Measurements from ENCODE around the gene ADAMTS12.

Gene ADAMTS12

DNA sequence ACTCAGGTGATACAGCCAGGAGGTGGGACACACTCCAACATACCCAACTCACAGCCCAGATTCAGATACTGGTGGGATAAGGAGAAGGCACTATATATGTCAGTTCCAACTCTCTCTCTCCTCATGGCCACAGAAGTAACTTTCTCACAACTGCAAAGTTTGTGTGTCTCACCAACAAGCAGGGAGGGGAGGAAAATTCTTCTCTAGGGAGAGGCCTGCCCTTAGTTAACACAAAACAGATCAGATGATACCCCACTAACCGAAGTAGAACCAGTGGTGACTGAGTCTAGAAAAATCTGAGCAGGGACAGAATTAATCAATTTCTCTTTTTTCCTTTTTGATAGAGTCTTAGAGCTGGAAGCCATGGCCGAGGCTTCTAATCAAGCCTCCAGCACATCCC, 133.1 kb downstream of the ADAMTS12 start:
- DNase-seq (ENCODE audit: low read depth) = no peak

DNA sequence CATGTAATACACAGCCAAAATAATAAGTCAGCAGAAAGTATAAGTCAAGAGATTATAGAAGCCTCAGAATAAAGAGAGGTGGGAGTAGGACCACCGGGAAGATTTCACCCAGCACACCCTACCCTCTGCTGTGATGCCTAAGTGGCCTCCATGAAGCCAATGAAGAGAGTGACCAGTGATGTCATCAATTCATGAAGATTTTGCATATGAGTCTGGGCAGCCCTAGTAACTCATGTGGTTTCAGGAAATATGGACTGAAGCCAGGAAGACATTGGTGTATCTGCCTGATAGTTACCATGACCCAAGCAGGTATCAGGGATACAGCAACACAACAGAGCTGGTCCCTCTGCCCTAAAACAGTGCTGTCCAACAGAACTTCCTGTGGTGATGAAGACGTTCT, 135.3 kb downstream of the ADAMTS12 start:
- no peak for DNase-seq (ENCODE audit: low read depth)

DNA sequence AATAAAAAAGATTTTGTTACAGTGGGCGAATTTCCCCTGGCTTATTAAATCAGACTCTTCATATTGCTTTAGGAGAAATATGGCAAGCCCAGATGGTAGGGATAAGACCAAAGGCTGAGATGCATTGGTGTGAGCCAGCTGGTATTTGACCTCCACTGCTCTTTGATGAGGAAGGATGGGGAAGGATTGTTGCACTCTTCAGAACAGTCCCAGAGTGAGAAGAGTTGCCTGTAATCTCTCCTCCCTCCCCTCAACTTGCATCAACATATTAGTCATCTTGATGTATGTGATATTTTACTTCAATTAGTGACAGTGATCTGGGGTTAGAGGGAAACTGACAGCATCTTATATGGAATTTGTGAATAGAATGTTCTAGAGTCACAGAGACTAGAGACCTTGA, 136.6 kb downstream of the ADAMTS12 start:
- no peak for DNase-seq (ENCODE audit: low read depth)

DNA sequence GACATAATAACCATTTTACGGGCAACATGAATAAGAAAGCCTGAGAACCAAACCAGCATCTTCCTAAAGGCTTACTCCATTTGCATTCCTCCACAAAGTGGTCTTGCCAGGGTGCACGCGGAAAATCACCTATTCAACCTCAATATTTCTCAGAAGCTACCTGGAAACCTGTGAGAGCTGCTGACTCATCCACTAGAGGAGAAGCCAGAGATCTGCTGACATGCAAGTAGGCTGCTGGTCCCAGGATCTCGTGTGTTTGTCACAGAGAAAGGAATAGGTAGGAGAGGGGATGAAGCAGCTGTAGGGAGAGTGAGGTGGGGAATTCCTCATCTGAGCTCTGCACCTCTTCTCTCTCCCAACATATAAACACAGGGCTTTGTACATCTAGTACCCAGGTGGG, 138.1 kb downstream of the ADAMTS12 start:
- DNase-seq (ENCODE audit: low read depth) = no peak

DNA sequence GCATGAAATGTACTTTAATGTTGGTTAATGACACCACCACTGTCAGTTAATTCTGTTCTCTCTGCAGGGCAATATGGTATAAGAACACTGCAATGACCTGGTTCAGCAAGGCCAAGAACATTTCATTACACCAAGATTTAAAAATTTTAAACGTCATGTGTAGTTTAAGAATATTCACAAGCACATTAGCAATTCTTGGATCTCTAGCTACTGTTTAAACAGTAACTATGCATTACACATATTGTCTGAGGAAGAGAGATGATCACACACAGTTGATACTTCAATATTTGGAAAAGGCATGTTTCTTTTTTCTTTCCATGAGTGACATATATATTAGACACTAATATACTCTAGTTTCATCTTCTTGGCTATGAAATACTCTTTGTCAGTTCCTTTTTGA, 143.0 kb downstream of the ADAMTS12 start:
- DNase-seq (ENCODE audit: low read depth) = no peak

DNA sequence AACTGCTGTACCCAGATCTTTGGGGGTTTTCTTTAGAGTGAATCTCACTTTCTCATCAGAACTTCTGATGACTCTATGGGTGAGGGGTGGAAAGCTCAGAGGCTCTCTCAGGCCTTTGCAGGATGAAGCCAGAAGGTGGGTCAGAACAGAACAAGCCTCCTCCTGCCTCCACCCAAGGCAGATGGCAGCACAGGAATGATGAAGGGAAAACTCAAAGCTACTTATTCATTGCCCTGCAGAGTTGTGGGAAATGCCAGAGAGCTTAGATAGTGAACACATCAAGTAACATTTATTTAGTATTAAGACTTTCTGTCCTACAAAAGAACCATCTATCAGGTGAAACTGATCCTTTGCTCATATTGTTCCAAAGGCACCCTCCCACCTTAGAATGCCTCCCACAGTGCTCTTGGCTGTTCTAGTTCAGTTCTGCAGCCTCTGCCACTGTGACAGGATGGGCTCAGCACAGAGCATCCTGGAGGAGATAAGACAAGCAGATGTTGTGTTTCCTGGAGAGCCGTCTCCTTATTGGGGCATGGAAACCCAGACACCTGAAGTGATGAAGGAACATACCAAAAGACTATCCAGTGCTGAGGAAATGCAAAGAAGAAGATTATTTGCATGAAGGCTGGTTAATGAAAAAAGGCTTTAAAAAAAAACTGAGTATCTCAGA, 146.6 kb downstream of the ADAMTS12 start:
- DNase-seq (ENCODE audit: low read depth) = no peak

DNA sequence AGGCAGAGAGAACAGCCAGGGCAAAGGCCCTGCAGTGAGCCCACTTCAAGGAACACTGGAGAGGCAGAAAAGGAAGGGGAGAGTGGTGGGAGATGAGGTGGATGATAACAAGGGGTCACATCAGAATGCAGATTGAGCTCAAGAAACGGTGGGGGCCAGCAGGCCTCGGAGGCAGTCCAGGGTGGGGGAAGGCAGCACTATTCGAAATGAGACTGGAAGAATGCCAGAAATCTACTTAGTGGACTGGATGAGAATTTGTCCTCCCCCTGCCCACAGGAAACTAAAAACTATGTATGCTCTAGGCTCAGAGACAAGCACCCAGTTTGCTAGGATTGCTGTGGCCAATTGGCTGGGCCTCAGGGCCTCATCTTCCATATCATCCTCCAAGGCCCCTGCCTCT, 148.7 kb downstream of the ADAMTS12 start:
- no peak for DNase-seq (ENCODE audit: low read depth)

DNA sequence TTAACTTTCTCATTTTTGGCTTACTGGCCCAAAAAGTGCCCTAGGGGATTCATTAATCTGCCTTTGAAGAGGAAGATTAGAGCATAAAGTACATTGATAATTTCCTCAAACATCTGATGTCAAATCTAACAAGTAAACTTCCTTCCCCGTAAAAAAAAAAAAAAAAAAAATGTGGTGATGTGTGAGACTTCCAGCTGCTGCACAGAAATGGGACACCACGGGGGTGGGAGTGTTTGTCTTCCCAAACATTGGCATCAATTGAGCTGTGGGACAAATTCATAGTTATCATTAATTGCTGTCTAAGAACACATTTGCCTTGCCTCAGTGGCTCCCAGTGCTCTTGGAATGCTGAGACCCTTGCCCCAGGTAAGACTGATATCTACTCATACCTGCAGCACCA, 149.6 kb downstream of the ADAMTS12 start:
- no peak for DNase-seq (ENCODE audit: low read depth)

DNA sequence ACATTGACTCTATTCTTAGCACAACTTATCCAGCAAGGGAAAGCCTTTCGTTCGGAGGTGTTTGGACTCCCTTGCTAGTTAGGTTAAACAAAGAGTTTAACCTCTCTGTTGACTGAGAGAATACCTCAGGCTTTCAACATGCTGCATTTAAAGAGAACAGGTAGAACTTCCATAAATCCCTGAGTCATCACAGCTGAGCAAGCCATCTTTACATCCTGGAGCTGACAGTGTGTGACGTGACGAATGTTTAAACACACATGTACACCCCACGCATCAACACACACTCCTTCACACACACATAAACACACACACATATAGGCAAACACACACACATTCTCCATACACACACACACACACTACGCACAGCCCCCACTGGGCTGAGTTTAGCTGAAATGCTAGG, 152.8 kb downstream of the ADAMTS12 start:
- DNase-seq (ENCODE audit: low read depth) = no peak

DNA sequence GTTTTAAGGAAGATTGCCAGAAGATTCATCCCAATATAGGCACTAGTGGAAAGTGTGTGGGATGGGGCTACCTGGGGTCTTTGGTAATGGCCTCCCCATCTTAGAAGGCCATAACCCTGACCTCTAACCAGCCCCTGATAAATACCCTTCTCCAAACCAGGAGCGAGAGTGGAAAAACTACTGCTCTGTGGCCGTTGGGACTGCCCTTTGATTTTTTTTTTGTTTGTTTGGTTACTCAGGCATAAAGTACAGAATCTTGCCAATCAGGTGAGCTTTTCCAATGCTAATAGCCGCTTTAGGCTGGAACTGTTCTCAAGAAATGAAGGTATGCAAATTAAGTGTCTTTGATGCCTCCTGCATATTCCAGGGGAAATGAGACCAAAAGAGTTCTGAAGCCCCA, 153.7 kb downstream of the ADAMTS12 start:
- no peak for DNase-seq (ENCODE audit: low read depth)

DNA sequence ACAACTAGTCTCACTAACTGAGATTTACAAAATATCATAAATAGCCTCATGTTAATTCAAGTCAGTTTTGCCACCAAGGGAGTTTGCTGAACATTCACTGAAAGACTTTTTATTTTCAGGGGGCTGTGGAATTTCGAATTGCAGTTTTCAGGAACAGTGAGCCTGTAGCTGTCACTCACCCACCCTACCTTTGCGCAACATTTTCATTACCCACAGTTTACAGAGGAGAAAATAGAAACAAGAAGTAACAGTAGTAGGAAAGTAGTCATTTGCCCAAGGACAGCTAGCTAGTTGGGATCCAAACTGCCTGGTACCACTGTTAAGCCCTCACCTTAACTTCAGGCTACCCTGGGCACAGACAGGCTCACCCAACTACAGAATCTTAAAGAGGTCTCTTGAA, 154.1 kb downstream of the ADAMTS12 start:
- DNase-seq (ENCODE audit: low read depth) = no peak

DNA sequence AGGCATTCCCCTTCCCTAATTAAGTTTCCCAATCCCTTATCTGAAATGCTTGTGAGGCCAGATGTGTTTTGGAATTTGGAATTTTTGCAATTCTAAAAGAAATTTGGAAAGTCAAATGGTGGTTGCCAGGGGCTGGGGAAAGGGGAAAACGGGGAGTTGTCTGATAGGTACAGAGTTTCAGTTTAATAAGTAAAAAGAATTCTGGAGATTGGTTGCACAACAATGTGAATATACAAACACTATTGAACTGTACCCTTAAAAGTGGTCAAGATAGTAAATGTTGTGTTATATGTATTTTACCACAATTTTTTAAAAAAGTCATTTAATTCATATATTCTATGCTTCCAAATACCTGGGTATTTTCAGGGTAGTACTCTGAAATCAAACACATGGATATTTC, 154.5 kb downstream of the ADAMTS12 start:
- no peak for DNase-seq (ENCODE audit: low read depth)

DNA sequence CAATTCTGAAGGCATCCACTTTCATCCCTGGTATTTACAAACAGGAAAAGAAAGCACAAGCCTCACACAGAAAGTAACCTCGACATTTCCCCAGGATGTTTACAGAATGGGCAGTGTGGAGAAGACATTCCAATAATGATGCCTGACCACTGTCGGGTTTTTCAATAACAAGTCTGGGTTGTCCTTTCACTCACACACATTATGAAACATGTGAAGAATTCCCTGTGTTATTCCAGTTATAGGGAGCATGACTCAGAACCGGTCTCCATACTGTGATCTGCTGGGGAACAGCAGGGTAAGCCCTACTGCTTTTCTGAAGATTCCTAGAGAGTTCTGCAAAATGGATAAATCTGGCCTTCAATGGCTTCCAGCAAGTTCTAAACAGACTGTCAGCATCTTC, 155.3 kb downstream of the ADAMTS12 start:
- DNase-seq (ENCODE audit: low read depth) = no peak

DNA sequence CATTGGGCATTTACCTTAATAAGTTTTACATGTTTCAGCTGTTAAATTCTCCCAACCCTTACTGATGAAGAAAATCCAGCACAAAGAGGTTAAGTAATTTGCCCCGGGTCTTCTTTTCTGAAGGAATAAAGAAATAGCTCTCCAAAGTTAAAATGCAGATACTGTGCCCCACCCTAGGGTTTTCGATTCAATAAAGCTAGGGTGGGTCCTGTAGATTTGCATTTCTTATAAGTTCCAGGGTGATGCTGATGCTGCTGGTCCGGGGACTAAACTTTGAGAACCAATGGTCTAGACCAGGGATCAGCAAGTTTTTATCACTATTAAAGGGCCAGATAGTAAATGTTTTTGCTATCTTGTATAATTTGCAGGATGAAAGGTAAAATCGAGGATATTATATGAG, 156.7 kb downstream of the ADAMTS12 start:
- no peak for DNase-seq (ENCODE audit: low read depth)

DNA sequence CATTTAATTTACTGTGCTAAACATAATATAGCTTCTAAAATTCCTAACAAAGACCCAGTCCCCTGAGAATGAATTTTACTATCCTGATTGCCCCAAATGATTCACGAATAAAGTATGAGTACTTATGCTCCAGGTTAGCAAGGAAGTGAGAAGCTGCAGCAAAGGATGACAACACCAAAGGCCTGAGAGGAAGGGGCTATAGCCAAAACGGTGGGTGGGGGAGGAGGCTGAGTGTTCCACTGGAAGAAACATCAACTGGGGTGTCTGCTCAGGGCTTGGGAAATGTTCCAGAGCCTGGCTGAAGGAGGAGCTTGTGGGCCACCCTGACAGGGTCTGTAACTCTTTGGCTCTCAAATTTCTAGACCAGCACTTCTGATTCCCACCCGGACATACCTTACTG, 157.3 kb downstream of the ADAMTS12 start:
- DNase-seq (ENCODE audit: low read depth) = no peak

DNA sequence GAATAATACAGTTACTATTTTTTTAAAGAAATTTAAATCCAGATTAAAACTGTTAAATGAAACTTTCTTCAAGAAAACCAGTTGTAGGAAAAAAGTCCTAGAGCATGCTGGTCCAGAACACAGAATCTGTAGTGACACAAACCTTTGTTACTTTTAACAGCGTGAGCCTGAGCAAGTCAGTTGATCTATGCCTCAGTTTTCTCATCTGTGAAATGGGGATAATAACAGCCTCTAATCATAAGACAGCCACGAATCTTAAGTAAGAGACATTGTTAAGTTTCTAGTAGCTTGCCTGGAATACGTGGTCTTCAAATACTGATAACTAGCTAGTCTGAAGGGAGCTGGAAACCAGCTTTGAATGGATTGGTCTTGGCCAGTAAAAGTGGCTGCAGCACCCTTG, 158.6 kb downstream of the ADAMTS12 start:
- no peak for DNase-seq (ENCODE audit: low read depth)

DNA sequence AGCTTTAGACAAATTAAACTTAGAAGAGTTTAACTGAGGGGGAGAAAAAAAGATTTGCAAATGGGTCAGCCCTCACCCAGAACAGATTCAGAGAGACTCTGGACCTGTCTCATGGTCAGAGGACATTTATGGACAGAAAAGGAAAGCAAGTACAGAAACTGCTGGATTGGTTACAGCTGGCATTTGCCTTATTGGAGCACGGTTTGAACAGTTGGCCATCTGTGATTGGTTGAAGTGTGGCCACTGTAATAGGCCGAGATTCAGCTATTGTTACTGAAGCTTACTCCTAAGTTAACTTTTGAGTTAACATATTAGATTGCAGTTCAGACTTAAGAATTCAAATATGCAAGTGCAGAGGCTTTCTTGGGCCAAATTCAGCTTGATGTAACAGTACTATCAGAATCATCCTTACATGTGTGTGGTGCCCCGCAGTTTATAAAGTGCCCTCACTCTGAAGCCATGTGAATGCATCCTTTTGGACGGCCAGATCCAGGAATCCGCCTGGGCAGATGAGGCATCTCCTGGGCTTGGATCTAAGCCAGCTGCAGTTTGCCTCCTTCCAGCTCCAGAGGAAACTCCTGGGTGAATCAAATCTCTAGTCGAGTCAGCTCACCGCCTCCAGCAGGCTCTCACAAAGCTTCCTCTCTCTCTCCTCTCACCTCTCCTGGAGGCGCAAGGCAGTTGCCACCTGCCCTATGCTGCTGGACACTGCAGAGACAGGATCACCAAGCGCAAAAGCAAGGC, 165.2 kb downstream of the ADAMTS12 start:
- DNase-seq (ENCODE audit: low read depth) = no peak

DNA sequence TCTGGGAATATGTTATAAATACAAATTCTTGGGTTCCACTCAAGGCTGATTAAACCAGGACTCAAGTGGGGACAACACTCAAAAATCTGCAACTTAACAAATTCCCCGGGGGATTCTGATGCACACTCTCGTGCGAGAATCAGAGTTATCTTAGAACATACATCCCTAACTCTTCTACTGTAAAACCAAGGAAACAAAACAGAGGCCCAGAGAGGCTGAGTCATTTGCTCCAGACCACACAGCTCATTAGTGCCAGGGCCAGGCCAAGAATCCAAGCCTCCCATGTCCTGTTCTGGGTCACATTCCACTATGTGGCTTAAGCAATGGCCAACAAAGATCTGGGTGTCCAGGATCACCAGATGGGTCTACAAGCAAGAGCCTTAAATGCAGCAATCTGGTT, 166.0 kb downstream of the ADAMTS12 start:
- no peak for DNase-seq (ENCODE audit: low read depth)

DNA sequence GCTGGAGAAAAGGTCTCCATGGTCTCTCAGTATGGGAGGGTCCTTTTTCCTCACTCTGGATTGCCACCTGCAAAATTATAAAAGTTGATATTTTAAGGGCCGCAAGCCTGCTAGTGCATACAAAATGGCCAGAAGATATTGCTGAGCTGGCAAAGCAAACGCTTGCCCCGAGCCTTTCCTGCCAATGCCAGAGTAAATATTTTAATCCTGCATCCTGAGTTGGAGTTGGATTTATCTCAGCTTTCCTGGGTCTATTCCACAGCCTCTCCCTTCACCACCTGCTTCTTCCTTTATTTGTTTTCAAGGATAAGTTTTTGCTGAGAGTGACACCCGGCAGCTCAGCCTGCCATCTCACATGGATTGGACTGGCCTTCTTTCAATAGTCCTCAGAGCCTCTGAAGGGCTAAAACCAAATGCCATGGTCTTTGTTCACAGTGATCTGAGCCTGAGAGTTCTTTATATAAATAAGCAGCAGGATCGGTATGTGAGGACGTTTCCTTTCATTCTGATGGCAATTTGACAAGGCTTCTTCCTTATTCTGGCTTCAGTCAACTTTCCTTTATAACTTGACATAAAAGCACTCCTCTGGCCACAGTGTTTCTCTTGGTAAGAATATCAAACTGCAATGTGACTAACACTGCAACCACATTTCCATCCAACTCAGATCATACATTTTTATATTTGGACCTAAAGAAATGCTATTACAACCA, 170.1 kb downstream of the ADAMTS12 start:
- DNase-seq (ENCODE audit: low read depth) = no peak

DNA sequence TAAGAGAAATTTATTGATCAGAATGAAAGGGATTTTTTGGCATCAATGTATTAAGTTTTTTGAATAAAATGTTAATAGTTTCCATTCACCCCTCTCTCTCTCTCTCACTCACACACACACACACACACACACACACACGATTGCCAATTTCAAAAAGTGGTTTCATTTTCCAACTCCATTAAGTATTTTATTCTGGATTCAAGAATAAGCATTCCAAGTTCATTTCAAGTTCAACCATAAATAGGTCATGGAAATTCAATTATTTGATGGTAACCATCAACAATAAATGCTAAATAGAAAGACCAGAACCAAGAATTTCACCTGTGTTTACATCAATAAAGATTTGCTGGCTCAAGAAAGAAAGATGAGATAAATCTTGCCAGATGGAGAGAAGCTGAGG, 171.6 kb downstream of the ADAMTS12 start:
- DNase-seq (ENCODE audit: low read depth) = no peak

DNA sequence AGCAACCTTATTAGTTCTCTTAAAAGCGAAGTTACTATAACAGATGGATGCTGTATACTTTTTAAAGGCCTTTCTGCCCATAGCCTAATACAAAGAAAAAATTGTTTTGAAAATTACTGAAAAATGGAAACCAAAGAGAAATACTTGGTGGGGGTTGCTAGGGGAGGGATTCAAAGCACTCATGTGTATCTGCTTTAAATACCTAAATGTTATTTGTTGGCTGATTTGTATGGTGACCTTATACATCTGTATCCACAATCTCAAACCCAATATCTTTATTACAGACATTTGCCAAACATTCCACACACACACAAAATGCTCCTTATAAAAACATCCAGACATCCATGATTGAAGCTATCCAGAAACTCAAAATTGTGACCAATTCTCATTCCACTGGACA, 172.0 kb downstream of the ADAMTS12 start:
- DNase-seq (ENCODE audit: low read depth) = no peak

DNA sequence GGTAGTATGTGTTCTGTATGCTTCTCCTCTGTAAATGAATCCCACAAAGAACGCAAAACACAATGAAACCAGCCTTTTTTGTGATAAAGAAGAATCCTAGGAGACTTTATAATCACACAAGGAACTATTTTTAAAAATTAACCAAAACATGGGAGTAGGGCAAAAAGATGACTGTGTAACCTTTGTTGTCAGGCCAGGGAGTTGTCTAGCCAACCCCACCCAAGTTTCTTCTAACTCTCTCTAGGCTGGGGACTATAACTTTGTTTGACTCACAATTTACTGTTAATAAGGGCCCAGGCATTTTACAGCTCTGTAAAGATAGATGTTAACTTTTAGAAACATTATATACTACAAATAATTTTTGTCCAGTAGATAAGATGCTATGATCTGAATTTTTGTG, 176.1 kb downstream of the ADAMTS12 start:
- no peak for DNase-seq (ENCODE audit: low read depth)

DNA sequence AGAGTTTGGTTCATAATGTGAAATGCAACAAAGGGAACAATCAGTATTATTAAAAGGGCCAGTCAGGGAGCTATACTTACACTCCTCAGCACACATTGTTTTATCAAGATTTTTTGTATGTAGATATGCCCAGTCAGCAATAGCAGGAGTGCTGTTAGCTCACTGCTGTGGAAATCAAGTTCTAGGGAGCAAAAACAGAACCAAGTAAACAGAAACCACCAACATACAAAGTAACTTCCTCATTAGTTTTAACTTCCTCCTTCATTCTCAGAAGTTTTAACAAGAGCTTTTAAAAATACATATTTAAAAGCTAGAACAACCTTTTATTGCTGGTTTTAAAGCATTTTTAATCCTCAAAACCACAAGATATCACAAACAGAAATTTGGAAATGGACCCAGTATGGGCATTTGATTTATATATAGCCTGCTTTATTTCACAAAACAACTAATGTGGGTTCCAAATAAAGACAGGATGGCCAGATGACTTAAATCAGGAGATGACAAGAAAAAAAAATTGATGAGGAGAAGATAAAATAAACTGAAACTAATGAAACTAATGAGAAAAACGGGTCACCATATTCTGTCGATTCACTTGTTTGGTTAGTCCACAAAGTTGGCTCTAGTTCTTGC, 178.5 kb downstream of the ADAMTS12 start:
- DNase-seq (ENCODE audit: low read depth) = no peak

All from CMK (cell line).